Karpas-422 (cell line): Measurements from ENCODE around the gene LSM12. TPM values are rescaled to one million over a fixed set of nuclear protein-coding genes. Genes with fewer than 3 reads are reported as not detected.

Source experiments
- DNase-seq: peaks from one replicate; pipeline ENCODE4 v3.0.0-alpha.2; 2015
- H2AFZ ChIP-seq: fragments of 200-600 bp; sonication (generic); 2 replicates; pipeline ENCODE4 v1.6.1; 2014; ENCODE audit warnings: antibody characterized with exemption, low read length, mixed read lengths
- H3K27ac ChIP-seq: fragments of 200-600 bp; sonication (generic); 2 replicates; pipeline ENCODE4 v1.5.1; 2014; ENCODE audit warnings: mild to moderate bottlenecking, low read length, moderate library complexity
- H3K27me3 ChIP-seq: fragments of 200-600 bp; sonication (generic); 2 replicates; pipeline ENCODE4 v1.6.1; 2014; ENCODE audit warnings: low read length, mixed read lengths
- H3K36me3 ChIP-seq: fragments of 200-600 bp; sonication (generic); 2 replicates; pipeline ENCODE4 v1.6.1; 2014; ENCODE audit warnings: low read length, mixed read lengths; ENCODE audit not compliant: insufficient read depth
- H3K4me1 ChIP-seq: fragments of 200-600 bp; sonication (generic); 2 replicates; pipeline ENCODE4 v1.6.1; 2014; ENCODE audit warnings: mild to moderate bottlenecking, low read length, mixed read lengths
- H3K4me2 ChIP-seq: fragments of 200-600 bp; sonication (generic); 2 replicates; pipeline ENCODE4 v1.6.1; 2014; ENCODE audit warnings: low read length, low read depth, mild to moderate bottlenecking; ENCODE audit not compliant: poor library complexity, severe bottlenecking
- H3K4me3 ChIP-seq: fragments of 200-600 bp; sonication (generic); 2 replicates; pipeline ENCODE4 v1.5.1; 2014; ENCODE audit warnings: mild to moderate bottlenecking, antibody characterized with exemption, low read length, mixed read lengths
- H3K79me2 ChIP-seq: fragments of 200-600 bp; sonication (generic); 2 replicates; pipeline ENCODE4 v1.6.1; 2014; ENCODE audit warnings: mild to moderate bottlenecking, low read length, mixed read lengths
- H3K9ac ChIP-seq: fragments of 200-600 bp; sonication (generic); 2 replicates; pipeline ENCODE4 v1.6.0; 2014; ENCODE audit warnings: low read length
- H3K9me2 ChIP-seq: fragments of 200-600 bp; sonication (generic), shearing (Covaris generic); replicated peaks from 2 replicates; pipeline ENCODE4 v1.6.0; 2014; ENCODE audit warnings: mild to moderate bottlenecking, low read length, moderate library complexity; ENCODE audit not compliant: insufficient read depth
- H3K9me3 ChIP-seq: fragments of 300-700, 200-600 bp; sonication (generic); 2 replicates; pipeline ENCODE4 v1.6.1; 2014; ENCODE audit warnings: low read length, mixed read lengths
- H4K20me1 ChIP-seq: fragments of 200-600 bp; sonication (generic); 2 replicates; pipeline ENCODE4 v1.6.1; 2014; ENCODE audit warnings: mild to moderate bottlenecking, antibody characterized with exemption, low read length, low read depth; ENCODE audit not compliant: insufficient read depth
- total RNA-seq: library from RNA; depleted of rRNA; stranded (reverse); fragments of >200 nt; shearing (Covaris generic); gene quantifications from 2 replicates; pipeline ENCODE4 v1.2.3, GENCODE V29; 2014; ENCODE audit warnings: low replicate concordance

LSM12 gene
- total RNA-seq, 1 experiment from 2014 or later, result 73.1 TPM

DNA sequence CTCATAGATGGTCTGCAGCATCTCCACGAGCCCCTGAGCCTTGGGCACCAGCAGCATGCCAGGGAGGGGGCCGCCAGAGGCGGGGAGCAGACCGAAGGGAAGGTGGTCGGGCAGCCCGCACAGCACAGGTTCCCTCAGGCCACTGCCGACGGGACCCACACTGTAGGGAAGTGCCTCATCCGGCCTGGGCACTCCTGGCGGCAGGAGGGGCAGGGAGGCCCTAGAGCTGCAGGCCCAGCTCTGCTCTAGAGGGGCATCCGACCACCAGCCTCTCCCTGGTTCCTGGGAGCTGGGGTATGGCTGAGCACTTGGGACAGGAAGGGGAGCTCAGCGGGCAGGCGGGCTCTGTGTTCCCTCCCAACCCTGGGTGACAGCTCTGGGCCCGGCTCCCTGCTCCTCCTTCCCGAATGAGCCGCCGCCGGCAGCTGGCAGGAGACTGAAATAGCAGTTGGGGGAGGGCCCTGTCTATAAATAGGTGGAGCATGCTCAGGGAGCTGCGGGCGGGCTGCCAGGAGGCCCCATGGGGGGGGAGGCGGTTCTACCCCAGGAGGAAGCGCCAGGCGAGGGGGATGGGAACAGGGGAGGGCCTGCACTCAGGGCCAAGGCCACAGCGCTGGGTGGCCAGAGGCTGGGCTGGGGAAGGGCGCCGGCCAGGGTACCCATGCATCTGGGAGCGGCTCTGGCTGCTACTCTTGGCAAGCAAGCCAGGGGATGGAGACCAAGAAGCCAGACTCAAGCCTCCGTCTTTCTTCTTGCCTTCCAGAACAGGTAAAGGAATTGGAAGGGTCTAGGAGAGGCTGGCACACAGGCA, 44.6 kb upstream of the LSM12 start:
- H4K20me1 ChIP-seq, result peaks cover 26% of the 10 kb centered on the region; the same call in 1 of the 2 replicates

DNA sequence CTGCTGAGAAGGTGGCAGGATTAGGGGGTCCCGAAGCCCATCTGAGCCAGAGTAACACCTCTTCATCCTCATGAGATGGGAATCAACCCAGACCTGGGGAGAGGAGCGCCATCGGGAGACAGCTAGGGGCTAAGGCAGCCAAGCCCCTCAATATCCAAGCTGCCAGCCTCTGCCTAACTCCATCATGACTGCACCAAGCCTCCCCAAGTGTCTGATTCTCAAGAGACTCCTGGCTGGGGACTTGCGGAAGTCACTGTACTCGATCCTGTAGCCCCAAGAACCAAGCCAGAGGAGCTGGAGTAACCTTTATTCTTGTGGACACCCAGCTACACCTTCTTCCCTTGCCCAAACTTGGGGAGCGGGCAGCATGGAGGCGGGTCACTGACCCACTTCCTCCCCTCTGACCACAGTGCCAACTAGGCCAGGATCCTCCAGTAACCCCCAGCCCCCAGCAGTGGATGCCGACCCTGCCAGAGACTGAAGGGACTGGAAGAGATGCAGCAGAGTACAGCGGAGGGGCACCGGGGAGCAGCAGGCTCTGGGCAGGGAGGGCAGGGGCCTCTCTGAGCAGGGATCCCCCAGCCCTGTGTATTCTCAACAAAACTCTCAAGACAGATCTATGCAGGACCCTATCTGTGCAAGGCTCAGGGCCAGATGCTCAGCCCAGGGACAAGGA, 43.7 kb upstream of the LSM12 start:
- Histone ChIP-seq H3K4me2 (no peak overlapping the region), H3K9me3 (no peaks in the 10 kb centered on the region), H3K9me2 (no peaks in the 10 kb centered on the region), H3K27me3 (no peaks in the 10 kb centered on the region), H2AFZ (no peak overlapping the region), H3K79me2 (no peaks in the 10 kb centered on the region), H3K4me3 (no peak overlapping the region), H3K36me3 (no peaks in the 10 kb centered on the region), H3K27ac (no peak overlapping the region), H3K4me1 (peaks cover 18% of the 10 kb centered on the region), H4K20me1 (peaks cover 31% of the 10 kb centered on the region; the same call in 1 of the 2 replicates), H3K9ac (no peak overlapping the region)
- no peak for DNase-seq

More for the DNA sequence above, 44.6 kb upstream of the LSM12 start:
- H3K79me2 ChIP-seq, result no peaks in the 10 kb centered on the region
- H3K9ac ChIP-seq, result peak overlapping the region; percentile 30; the same call in 1 of the 2 replicates
- peak overlapping the region; percentile 64 for H3K4me2 ChIP-seq
- H3K36me3 ChIP-seq, result no peaks in the 10 kb centered on the region
- no peak overlapping the region for H3K27ac ChIP-seq
- peak overlapping the region; percentile 23; the same call in 1 of the 2 replicates for H3K4me3 ChIP-seq
- no peaks in the 10 kb centered on the region for H3K9me2 ChIP-seq
- no peaks in the 10 kb centered on the region for H3K27me3 ChIP-seq
- no peak overlapping the region for H2AFZ ChIP-seq
- DNase-seq, result peak; percentile 64
- peaks cover 18% of the 10 kb centered on the region for H3K4me1 ChIP-seq
- no peaks in the 10 kb centered on the region for H3K9me3 ChIP-seq

GRCh38 chr17:44109312-44109630, 42.8 kb upstream of the LSM12 start:
- peaks cover 36% of the 10 kb centered on the region; the same call in 1 of the 2 replicates for H4K20me1 ChIP-seq

DNA sequence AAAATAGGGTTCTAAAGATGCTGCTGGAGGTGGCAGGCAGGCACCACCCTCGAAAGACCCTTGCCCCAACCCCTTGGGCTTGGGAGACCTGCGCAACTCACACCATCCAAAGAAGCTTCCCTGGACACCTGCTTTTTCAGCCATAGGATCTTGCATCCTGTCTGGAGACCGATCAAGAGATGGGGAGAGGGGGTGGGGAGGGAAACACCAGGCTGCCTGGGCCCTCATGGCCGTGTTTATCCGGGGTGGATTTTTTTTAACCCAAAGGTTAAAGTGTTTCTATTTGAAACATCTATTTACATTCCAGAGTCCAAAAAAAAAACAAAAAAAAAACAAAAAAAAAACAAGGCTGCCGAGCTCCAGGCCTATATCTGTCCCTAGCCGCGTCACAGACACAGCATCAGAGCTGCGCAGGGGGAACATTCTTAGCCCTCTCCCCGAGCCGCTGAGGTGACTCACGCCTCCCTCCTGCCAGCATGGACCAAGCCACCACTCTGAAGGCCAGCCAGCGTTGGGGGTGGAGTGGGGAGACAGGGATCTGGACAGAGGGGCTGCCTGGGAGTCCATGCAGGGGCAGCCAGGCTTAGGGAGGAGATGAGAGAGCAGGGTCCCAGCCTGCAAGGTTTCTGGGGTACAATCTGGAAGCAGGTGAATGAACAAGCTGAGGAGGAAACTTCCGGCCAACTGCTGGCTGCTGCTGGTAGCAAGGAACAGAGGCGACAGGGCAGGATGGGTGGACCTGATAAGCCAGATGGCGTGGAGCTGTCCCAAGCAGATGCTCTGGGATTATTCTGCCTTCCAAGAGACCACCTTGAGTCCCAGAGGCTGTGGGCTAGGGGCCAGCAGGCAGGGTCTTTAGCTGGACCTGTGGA, 42.2 kb upstream of the LSM12 start:
- no peaks in the 10 kb centered on the region for H3K36me3 ChIP-seq
- H3K9me3 ChIP-seq, result no peaks in the 10 kb centered on the region
- no peaks in the 10 kb centered on the region for H3K79me2 ChIP-seq
- no peak overlapping the region for H3K9ac ChIP-seq
- H3K4me2 ChIP-seq, result no peak overlapping the region
- no peak overlapping the region for H3K4me3 ChIP-seq
- H3K27me3 ChIP-seq, result no peaks in the 10 kb centered on the region
- no peak overlapping the region for H2AFZ ChIP-seq
- no peaks in the 10 kb centered on the region for H3K9me2 ChIP-seq
- H3K27ac ChIP-seq, result no peak overlapping the region
- peaks cover 18% of the 10 kb centered on the region for H3K4me1 ChIP-seq
- no peak for DNase-seq
- peaks cover 36% of the 10 kb centered on the region; the same call in 1 of the 2 replicates for H4K20me1 ChIP-seq

More at GRCh38 chr17:44109312-44109630, 42.8 kb upstream of the LSM12 start:
- DNase-seq, result no peak
- Histone ChIP-seq H3K4me2 (no peak overlapping the region), H3K9me2 (no peaks in the 10 kb centered on the region), H3K36me3 (no peaks in the 10 kb centered on the region), H3K9ac (no peak overlapping the region), H3K27ac (no peak overlapping the region), H3K79me2 (no peaks in the 10 kb centered on the region), H3K9me3 (no peaks in the 10 kb centered on the region), H3K4me3 (no peak overlapping the region), H3K4me1 (peaks cover 18% of the 10 kb centered on the region), H3K27me3 (no peaks in the 10 kb centered on the region), H2AFZ (no peak overlapping the region)

DNA sequence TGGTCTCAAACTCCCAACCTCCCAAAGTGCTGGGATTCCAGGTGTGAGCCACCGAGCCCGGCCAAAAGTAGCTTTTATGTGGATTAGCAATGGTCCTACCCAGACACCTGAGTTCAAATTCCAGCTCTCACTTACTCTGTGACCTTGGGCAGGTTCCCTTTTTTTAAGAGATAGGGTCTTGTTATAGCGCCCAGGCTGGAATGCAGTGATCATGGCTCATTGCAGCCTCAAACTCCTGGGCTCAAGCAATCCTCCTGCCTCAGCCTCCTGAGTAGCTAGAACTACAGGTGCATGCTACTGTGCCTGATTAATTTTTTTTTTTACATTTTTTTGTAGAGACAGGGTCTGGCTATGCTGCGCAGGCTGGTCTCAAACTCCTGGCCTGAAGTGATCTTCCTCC, 40.3 kb upstream of the LSM12 start:
- no peak for DNase-seq
- Histone ChIP-seq H3K27ac (no peak overlapping the region), H3K79me2 (no peaks in the 10 kb centered on the region), H3K27me3 (no peaks in the 10 kb centered on the region), H3K9ac (no peak overlapping the region), H2AFZ (no peak overlapping the region), H3K4me2 (no peak overlapping the region), H3K4me1 (peaks cover 14% of the 10 kb centered on the region), H3K9me3 (no peaks in the 10 kb centered on the region), H4K20me1 (peaks cover 25% of the 10 kb centered on the region; the same call in 1 of the 2 replicates), H3K9me2 (no peaks in the 10 kb centered on the region), H3K36me3 (no peaks in the 10 kb centered on the region), H3K4me3 (no peak overlapping the region)

- Histone ChIP-seq H3K79me2 (no peaks in the 10 kb centered on the region), H3K27me3 (no peaks in the 10 kb centered on the region), H3K4me2 (no peak overlapping the region), H2AFZ (no peak overlapping the region), H3K9me2 (no peaks in the 10 kb centered on the region), H3K9me3 (no peaks in the 10 kb centered on the region), H3K4me3 (no peak overlapping the region), H3K36me3 (no peaks in the 10 kb centered on the region), H3K4me1 (peaks cover 5% of the 10 kb centered on the region), H3K9ac (no peak overlapping the region), H4K20me1 (peaks cover 18% of the 10 kb centered on the region; the same call in 1 of the 2 replicates), H3K27ac (no peak overlapping the region)
- DNase-seq, result no peak
These were observed 39.5 kb upstream of the LSM12 start for GRCh38 chr17:44105941-44106340.

DNA sequence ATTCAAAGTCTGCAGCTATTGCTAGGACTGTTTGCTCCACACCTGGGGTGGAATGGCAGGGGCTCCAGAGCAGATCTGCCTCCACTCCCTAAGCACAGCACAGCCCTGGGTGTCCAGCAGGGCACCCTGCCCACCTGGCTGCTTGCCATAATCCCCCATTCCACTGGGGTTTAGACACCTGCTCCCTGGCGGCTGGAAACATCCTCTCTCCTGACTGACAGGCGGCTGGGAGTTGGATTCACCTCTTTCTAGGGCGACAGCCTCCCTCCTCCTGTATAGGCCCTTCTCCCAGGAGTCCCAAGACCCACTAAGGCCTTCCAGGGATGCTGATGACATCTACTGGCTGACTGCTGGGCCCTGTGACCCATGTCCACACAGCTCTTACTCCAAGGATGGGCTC, 39.0 kb upstream of the LSM12 start:
- no peaks in the 10 kb centered on the region for H3K9me3 ChIP-seq
- no peak for DNase-seq
- no peaks in the 10 kb centered on the region for H3K9me2 ChIP-seq
- peaks cover under 1% of the 10 kb centered on the region for H3K4me1 ChIP-seq
- H3K27me3 ChIP-seq, result no peaks in the 10 kb centered on the region
- no peak overlapping the region for H3K4me2 ChIP-seq
- H3K27ac ChIP-seq, result no peak overlapping the region
- H4K20me1 ChIP-seq, result peaks cover 16% of the 10 kb centered on the region; the same call in 1 of the 2 replicates
- H3K4me3 ChIP-seq, result no peak overlapping the region
- no peaks in the 10 kb centered on the region for H3K36me3 ChIP-seq
- no peak overlapping the region for H3K9ac ChIP-seq
- H3K79me2 ChIP-seq, result no peaks in the 10 kb centered on the region
- no peak overlapping the region for H2AFZ ChIP-seq
